ENCODE measurements around the gene MYO15A.
A peak's percentile ranks its signal among the peaks of the same experiment; 100 is the strongest.

Gene MYO15A

GRCh38 chr17:18129041-18129502, 20.5 kb downstream of the MYO15A start:
- peak; percentile 53 for DNase-seq (ENCODE audit: low spot score)

GRCh38 chr17:18132711-18133110, 24.2 kb downstream of the MYO15A start:
- no peak for DNase-seq (ENCODE audit: low spot score)

- no peak for DNase-seq (ENCODE audit: low spot score)
Observed at GRCh38 chr17:18136357-18136756, 27.8 kb downstream of the MYO15A start.

GRCh38 chr17:18138065-18138749, 29.7 kb downstream of the MYO15A start:
- DNase-seq (ENCODE audit: low spot score), result no peak

GRCh38 chr17:18139092-18139491, 30.5 kb downstream of the MYO15A start:
- DNase-seq (ENCODE audit: low spot score), result no peak

- DNase-seq (ENCODE audit: low spot score), result no peak
Observed at GRCh38 chr17:18139498-18139897, 30.9 kb downstream of the MYO15A start.

- peak; percentile 55 for DNase-seq (ENCODE audit: low spot score)
Observed at GRCh38 chr17:18139949-18140348, 31.4 kb downstream of the MYO15A start.

GRCh38 chr17:18140648-18141047, 32.1 kb downstream of the MYO15A start:
- no peak for DNase-seq (ENCODE audit: low spot score)

GRCh38 chr17:18141210-18141803, 32.8 kb downstream of the MYO15A start:
- peak; percentile 67 for DNase-seq (ENCODE audit: low spot score)

GRCh38 chr17:18142417-18142816, 33.9 kb downstream of the MYO15A start:
- no peak for DNase-seq (ENCODE audit: low spot score)

- no peak for DNase-seq (ENCODE audit: low spot score)
Observed at GRCh38 chr17:18143044-18143936, 34.7 kb downstream of the MYO15A start.

GRCh38 chr17:18144261-18144660, 35.7 kb downstream of the MYO15A start:
- DNase-seq (ENCODE audit: low spot score), result no peak

- no peak for DNase-seq (ENCODE audit: low spot score)
Observed at GRCh38 chr17:18144855-18145254, 36.3 kb downstream of the MYO15A start.

- no peak for DNase-seq (ENCODE audit: low spot score)
Observed at GRCh38 chr17:18145811-18146210, 37.3 kb downstream of the MYO15A start.

- DNase-seq (ENCODE audit: low spot score), result no peak
Observed at GRCh38 chr17:18146259-18146658, 37.7 kb downstream of the MYO15A start.

GRCh38 chr17:18146980-18147379, 38.4 kb downstream of the MYO15A start:
- DNase-seq (ENCODE audit: low spot score), result no peak

GRCh38 chr17:18148586-18148985, 40.0 kb downstream of the MYO15A start:
- DNase-seq (ENCODE audit: low spot score), result no peak

GRCh38 chr17:18151290-18151689, 42.7 kb downstream of the MYO15A start:
- no peak for DNase-seq (ENCODE audit: low spot score)

- DNase-seq (ENCODE audit: low spot score), result no peak
Observed at GRCh38 chr17:18155179-18155578, 46.6 kb downstream of the MYO15A start.

GRCh38 chr17:18156171-18156975, 47.8 kb downstream of the MYO15A start:
- DNase-seq (ENCODE audit: low spot score), result no peak

GRCh38 chr17:18156976-18157280, 48.4 kb downstream of the MYO15A start:
- DNase-seq (ENCODE audit: low spot score), result no peak

GRCh38 chr17:18157354-18157985, 48.9 kb downstream of the MYO15A start:
- no peak for DNase-seq (ENCODE audit: low spot score)

Data from AG20443 (cell line).